ENCODE data around the gene TRIM33. TPM values are rescaled to one million over a fixed set of nuclear protein-coding genes. Genes with fewer than 3 reads are reported as not detected.

The TRIM33 gene
- total and polyA plus RNA-seq, 2 of the 13 experiments (the other 11 are each of a cell fraction or from before 2014, with no cell fraction given) = 35.5 to 42.2 TPM

DNA sequence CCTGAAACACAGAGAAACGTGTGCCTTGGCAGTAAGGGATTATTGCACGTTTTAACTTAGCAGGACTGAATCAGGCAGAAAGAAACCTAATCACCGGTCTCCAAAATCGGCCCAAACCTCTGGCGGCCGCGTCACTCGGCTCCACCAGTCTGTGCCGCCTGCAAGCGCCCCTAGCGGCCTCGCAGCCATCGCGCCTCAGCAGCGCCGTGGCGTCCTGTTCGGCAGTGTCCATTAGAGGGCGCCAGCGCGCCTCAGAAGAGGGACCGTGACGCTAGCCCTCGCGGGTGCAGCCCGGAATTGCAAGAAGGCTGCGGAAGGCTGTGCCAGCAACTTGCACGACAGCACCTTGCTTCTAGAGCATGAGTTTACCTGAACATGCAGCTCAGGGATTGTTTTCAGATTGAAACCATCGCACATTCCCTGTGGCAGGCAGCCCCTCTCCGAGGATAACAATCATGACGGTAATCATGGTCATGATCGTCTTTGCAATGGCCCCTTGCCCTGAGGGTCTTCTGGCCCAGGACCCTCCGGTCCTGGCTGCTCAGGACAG lies 164.4 kb downstream of the TRIM33 start (continued):
- peak; percentile 91 for TF ChIP-seq ZNF331 (CRISPR knock-in tag; IDR thresholded peaks at IDR 0.05)
- TF ChIP-seq, protein P1, sequence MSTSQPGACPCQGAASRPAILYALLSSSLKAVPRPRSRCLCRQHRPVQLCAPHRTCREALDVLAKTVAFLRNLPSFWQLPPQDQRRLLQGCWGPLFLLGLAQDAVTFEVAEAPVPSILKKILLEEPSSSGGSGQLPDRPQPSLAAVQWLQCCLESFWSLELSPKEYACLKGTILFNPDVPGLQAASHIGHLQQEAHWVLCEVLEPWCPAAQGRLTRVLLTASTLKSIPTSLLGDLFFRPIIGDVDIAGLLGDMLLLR (CRISPR knock-in tag; IDR thresholded peaks at IDR 0.05) = no peak
- peak; percentile 72 for TF ChIP-seq SAP130 (CRISPR knock-in tag; IDR thresholded peaks at IDR 0.05; ENCODE audit: low read depth)
- TF ChIP-seq MXI1 (IDR thresholded peaks at IDR 0.05; ENCODE audit: borderline replicate concordance, low read depth, low read length) = no peak
- no peak for TF ChIP-seq KMT2B (CRISPR knock-in tag; IDR thresholded peaks at IDR 0.05)
- TF ChIP-seq SUZ12 (IDR thresholded peaks at IDR 0.05; ENCODE audit: low read depth, low read length) = no peak
- TF ChIP-seq SP2 (CRISPR knock-in tag; IDR thresholded peaks at IDR 0.05) = no peak
- TF ChIP-seq ZNF512B (CRISPR knock-in tag; IDR thresholded peaks at IDR 0.05; ENCODE audit: borderline replicate concordance) = peak; percentile 88; the same call in 1 of the 2 replicates
- no peak for TF ChIP-seq ZNF33B (CRISPR knock-in tag; IDR thresholded peaks at IDR 0.05)
- TF ChIP-seq ZNF501 (CRISPR knock-in tag; IDR thresholded peaks at IDR 0.05) = peak; percentile 70
- TF ChIP-seq JARID2 (CRISPR knock-in tag; IDR thresholded peaks at IDR 0.05; ENCODE audit: insufficient replicate concordance) = peak; percentile 79
- peak; percentile 35 to 63; a peak in 2 of 4 replicates for TF ChIP-seq EP300 (IDR thresholded peaks at IDR 0.05; ENCODE audit: low read depth in 2 of 2, low read length in 2 of 2)
- TF ChIP-seq EP300 (CRISPR knock-in tag; IDR thresholded peaks at IDR 0.05; ENCODE audit: borderline replicate concordance) = no peak
- TF ChIP-seq GATAD1 (CRISPR knock-in tag; IDR thresholded peaks at IDR 0.05) = peak; percentile 75
- TF ChIP-seq ZNF761 (CRISPR knock-in tag; conservative IDR thresholded peaks at IDR 0.05) = no peak
- peak; percentile 68; the same call in 1 of the 2 replicates for TF ChIP-seq ZNF598 (CRISPR knock-in tag; IDR thresholded peaks at IDR 0.05; ENCODE audit: borderline replicate concordance)
- no peak for TF ChIP-seq SNAPC5 (CRISPR knock-in tag; IDR thresholded peaks at IDR 0.05; ENCODE audit: borderline replicate concordance)
- no peak for TF ChIP-seq JUNB (CRISPR knock-in tag; IDR thresholded peaks at IDR 0.05; ENCODE audit: borderline replicate concordance)
- TF ChIP-seq FOXK2 (IDR thresholded peaks at IDR 0.05) = no peak
- TF ChIP-seq, protein P2, sequence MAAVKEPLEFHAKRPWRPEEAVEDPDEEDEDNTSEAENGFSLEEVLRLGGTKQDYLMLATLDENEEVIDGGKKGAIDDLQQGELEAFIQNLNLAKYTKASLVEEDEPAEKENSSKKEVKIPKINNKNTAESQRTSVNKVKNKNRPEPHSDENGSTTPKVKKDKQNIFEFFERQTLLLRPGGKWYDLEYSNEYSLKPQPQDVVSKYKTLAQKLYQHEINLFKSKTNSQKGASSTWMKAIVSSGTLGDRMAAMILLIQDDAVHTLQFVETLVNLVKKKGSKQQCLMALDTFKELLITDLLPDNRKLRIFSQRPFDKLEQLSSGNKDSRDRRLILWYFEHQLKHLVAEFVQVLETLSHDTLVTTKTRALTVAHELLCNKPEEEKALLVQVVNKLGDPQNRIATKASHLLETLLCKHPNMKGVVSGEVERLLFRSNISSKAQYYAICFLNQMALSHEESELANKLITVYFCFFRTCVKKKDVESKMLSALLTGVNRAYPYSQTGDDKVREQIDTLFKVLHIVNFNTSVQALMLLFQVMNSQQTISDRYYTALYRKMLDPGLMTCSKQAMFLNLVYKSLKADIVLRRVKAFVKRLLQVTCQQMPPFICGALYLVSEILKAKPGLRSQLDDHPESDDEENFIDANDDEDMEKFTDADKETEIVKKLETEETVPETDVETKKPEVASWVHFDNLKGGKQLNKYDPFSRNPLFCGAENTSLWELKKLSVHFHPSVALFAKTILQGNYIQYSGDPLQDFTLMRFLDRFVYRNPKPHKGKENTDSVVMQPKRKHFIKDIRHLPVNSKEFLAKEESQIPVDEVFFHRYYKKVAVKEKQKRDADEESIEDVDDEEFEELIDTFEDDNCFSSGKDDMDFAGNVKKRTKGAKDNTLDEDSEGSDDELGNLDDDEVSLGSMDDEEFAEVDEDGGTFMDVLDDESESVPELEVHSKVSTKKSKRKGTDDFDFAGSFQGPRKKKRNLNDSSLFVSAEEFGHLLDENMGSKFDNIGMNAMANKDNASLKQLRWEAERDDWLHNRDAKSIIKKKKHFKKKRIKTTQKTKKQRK (IDR thresholded peaks at IDR 0.05; ENCODE audit: low read length) = no peak
- TF ChIP-seq HOXA5 (CRISPR knock-in tag; IDR thresholded peaks at IDR 0.05) = peak; percentile 73; the same call in 1 of the 2 replicates
- peak; percentile 78 for TF ChIP-seq ZNF883 (CRISPR knock-in tag; IDR thresholded peaks at IDR 0.05; ENCODE audit: not compliant biosample characterization)
- no peak for TF ChIP-seq EEA1 (CRISPR knock-in tag; IDR thresholded peaks at IDR 0.05; ENCODE audit: borderline replicate concordance)
- peak; percentile 50; the same call in 1 of the 2 replicates for TF ChIP-seq ZNF644 (CRISPR knock-in tag; IDR thresholded peaks at IDR 0.05; ENCODE audit: low read depth)
- TF ChIP-seq KLF9 (CRISPR knock-in tag; IDR thresholded peaks at IDR 0.05; ENCODE audit: low read depth) = no peak
- TF ChIP-seq SRY (CRISPR knock-in tag; IDR thresholded peaks at IDR 0.05) = no peak
